Endothelial cell of umbilical vein (primary cell): ENCODE results near the gene TLCD2. TPM values are rescaled to one million over a fixed set of nuclear protein-coding genes. Genes with fewer than 3 reads are reported as not detected.
A peak's percentile ranks its signal among the peaks of the same experiment; 100 is the strongest.

Source experiments
- BruUV-seq: library from RNA; stranded (reverse); fragments of 400-500 nt; replicated peaks from 2 replicates; lab custom pipeline; 2021; lab: Mats Ljungman, UMichigan
- CTCF ChIA-PET: fragments of 300-600, 350-600 bp; sonication (Branson Sonifier 250); formaldehyde crosslinking; loops from one replicate; lab custom pipeline; 2021; ENCODE audit warnings: antibody characterized with exemption, inconsistent platforms; lab: Charles Lee
- POLR2A ChIA-PET: fragments of 300-600, 350-600 bp; sonication (Branson Sonifier 250); formaldehyde crosslinking; loops from one replicate; lab custom pipeline; 2021; ENCODE audit warnings: antibody characterized with exemption, inconsistent platforms; lab: Charles Lee
- DNase-seq: peaks from one replicate; pipeline ENCODE4 v3.0.0-alpha.2; 2011; ENCODE audit warnings: low read depth, low spot score
- FAIRE-seq: peaks from 2 replicates; lab custom pipeline; 2011; peaks lifted over from hg19 to GRCh38; lab: Jason Lieb, UNC
- H2AFZ ChIP-seq: 2 replicates; pipeline ENCODE4 v1.6.0; 2012; ENCODE audit warnings: low read depth, low read length, control low read depth, inconsistent platforms
- H3K27ac ChIP-seq: 2 replicates; pipeline ENCODE4 v1.5.1; 2011; ENCODE audit warnings: low read depth, mild to moderate bottlenecking, control low read depth, low read length, moderate library complexity; ENCODE audit not compliant: insufficient read depth
- H3K27me3 ChIP-seq, 2 experiments: 2 replicates each; pipeline versions ENCODE4 v1.6.0 to v1.6.1; 2011; ENCODE audit warnings: low read length in 2 of 2, mixed read lengths in 1 of 2; ENCODE audit not compliant: control insufficient read depth in 2 of 2, insufficient read depth in 2 of 2
- H3K36me3 ChIP-seq, 2 experiments: 2 replicates in 1 of 2; 3 replicates in 1 of 2; pipeline ENCODE4 v1.5.1; 2011; ENCODE audit warnings: low read length in 2 of 2, mild to moderate bottlenecking in 1 of 2, moderate library complexity in 1 of 2; ENCODE audit not compliant: control insufficient read depth in 2 of 2, insufficient read depth in 2 of 2; ENCODE audit errors: extremely low read depth in 1 of 2
- H3K4me1 ChIP-seq: 3 replicates; pipeline ENCODE4 v1.5.1; 2011; ENCODE audit warnings: mild to moderate bottlenecking, low read length; ENCODE audit not compliant: control insufficient read depth, insufficient read depth; ENCODE audit errors: extremely low read depth
- H3K4me2 ChIP-seq: 2 replicates; pipeline ENCODE4 v1.6.1; 2011; ENCODE audit warnings: low read length, control low read depth, mixed read lengths; ENCODE audit not compliant: insufficient read depth
- H3K4me3 ChIP-seq, 3 experiments: fragments of 200-600 bp in 1 of 3; sonication (generic), shearing (Covaris generic) in 1 of 3; replicated peaks in 1 of 3; 2 replicates each; pipeline ENCODE4 v1.5.1; 2011 to 2016; ENCODE audit warnings: control low read depth in 3 of 3, low read length in 3 of 3, mild to moderate bottlenecking in 2 of 3, inconsistent platforms in 1 of 3, low read depth in 1 of 3, moderate library complexity in 1 of 3; ENCODE audit not compliant: insufficient read depth in 1 of 3
- H3K79me2 ChIP-seq: 2 replicates; pipeline ENCODE4 v1.6.0; 2012; ENCODE audit warnings: low read length, inconsistent platforms; ENCODE audit not compliant: control insufficient read depth, insufficient read depth
- H3K9ac ChIP-seq: replicated peaks from 2 replicates; pipeline ENCODE3; 2011; ENCODE audit warnings: low read length, control low read depth; ENCODE audit not compliant: insufficient read depth; ENCODE audit errors: extremely low read depth
- H3K9me1 ChIP-seq: replicated peaks from 3 replicates; pipeline ENCODE4 v1.6.0; 2011; ENCODE audit warnings: mild to moderate bottlenecking, low read length; ENCODE audit not compliant: control insufficient read depth, insufficient read depth; ENCODE audit errors: extremely low read depth
- H3K9me3 ChIP-seq: replicated peaks from 2 replicates; pipeline ENCODE4 v1.5.1; 2012; ENCODE audit warnings: low read length, inconsistent platforms; ENCODE audit not compliant: control insufficient read depth, insufficient read depth
- H4K20me1 ChIP-seq: replicated peaks from 2 replicates; pipeline ENCODE3; 2011; ENCODE audit warnings: mild to moderate bottlenecking, low read length; ENCODE audit not compliant: control insufficient read depth, insufficient read depth; ENCODE audit errors: extremely low read depth
- CTCF ChIP-seq, 2 donors: IDR thresholded peaks; 1 replicate in 1 of 2; 2 replicates in 1 of 2; pipeline ENCODE4 v1.5.1; 2011; ENCODE audit warnings: low read length in 2 of 2, mild to moderate bottlenecking in 2 of 2, moderate library complexity in 2 of 2, control low read depth in 1 of 2, inconsistent platforms in 1 of 2, low read depth in 1 of 2; ENCODE audit not compliant: insufficient read depth in 1 of 2; ENCODE audit errors: extremely low read depth in 1 of 2
- JUN ChIP-seq: IDR thresholded peaks from 2 replicates; pipeline ENCODE4 v1.6.1; 2011; ENCODE audit warnings: borderline replicate concordance, low read depth; ENCODE audit not compliant: insufficient read length, insufficient read depth
- dilution Hi-C: fragments of 300-500 bp; cut with MboI; formaldehyde crosslinking; loops from one replicate; pipeline ENCODE4 v1.15.0; 2019; ENCODE audit warnings: low sequenced_read_pairs; ENCODE audit not compliant: extremely low pct_ligation_motif_present
- intact Hi-C: fragments of 100-400 bp; cut with micrococcal nuclease; formaldehyde crosslinking; loops from one replicate; pipeline ENCODE4 v1.10.0; 2022
- polyA plus RNA-seq, 4 experiments: library from polyadenylated mRNA; depleted of rRNA in 3 of 4; stranded (reverse) in 3 of 4; unstranded in 1 of 4; fragments of >200 nt; gene quantifications; 2 replicates each; pipeline versions ENCODE4 v1.2.1 to v1.2.3, GENCODE V29; 2011 to 2012; ENCODE audit warnings: missing spikeins in 1 of 4
- total RNA-seq: library from RNA; stranded (reverse); gene quantifications from 2 replicates; pipeline ENCODE4 v1.2.3, GENCODE V29; 2021

The TLCD2 gene
- total and polyA plus RNA-seq, 2 donors (not counting 3 experiments of a cell fraction or from before 2014, with no cell fraction given) = 0.72 to 2.1 TPM

- Histone ChIP-seq H3K4me2 (no peak overlapping the region), H3K36me3 (no peaks in the 10 kb centered on the region), H4K20me1 (no peaks in the 10 kb centered on the region), H2AFZ (no peak overlapping the region), H3K9me1 (no peaks in the 10 kb centered on the region), H3K27me3 (no peaks in the 10 kb centered on the region), H3K9me3 (no peaks in the 10 kb centered on the region), H3K27ac (no peak overlapping the region), H3K9ac (no peak overlapping the region), H3K4me1 (peaks cover 13% of the 10 kb centered on the region), H3K79me2 (peaks cover under 1% of the 10 kb centered on the region), H3K4me3 (no peak overlapping the region)
- TF ChIP-seq CTCF (IDR thresholded peaks at IDR 0.05; ENCODE audit: extremely low read depth in 1 of 2, insufficient read depth in 1 of 2, low read depth in 1 of 2, low read length in 2 of 2) (peak; percentile 90 to 92), JUN (no peak)
- DNase-seq (peak; percentile 58), FAIRE-seq (peak; percentile 86)
- dilution Hi-C loops = no loop called here
- BruUV-seq = no TSS peak
- CTCF ChIA-PET = interaction anchor here (0.6 to 12.8 kb wide), 29 partner anchors 12 to 305 kb away, joined by 3 to 262 read pairs (median 4); partner anchors contain the start of genes RPA1 and SMYD4
- intact Hi-C loops = loop anchor here (1.0 kb wide), 1 partner anchor 63 kb away; no protein-coding TSS in a partner anchor
- POLR2A ChIA-PET = interaction anchor here (1.4 kb wide), 1 partner anchor 63 kb away, joined by 4 read pairs; no protein-coding TSS in a partner anchor
These were observed 10.7 kb upstream of the TLCD2 start for GRCh38 chr17:1720856-1721386.
